Measurements from ENCODE around the gene SLC26A1. TPM values are rescaled to one million over a fixed set of nuclear protein-coding genes. Genes with fewer than 3 reads are reported as not detected.
"Not testable (repeated sequence)": the region's sequence is repeated elsewhere in the genome, so short reads cannot be mapped to it uniquely, and the experiment has no call there.

SLC26A1 gene
- total RNA-seq, 4 donors from 2014 or later, result 0.09 to 0.12 TPM; not detected in 2

DNA sequence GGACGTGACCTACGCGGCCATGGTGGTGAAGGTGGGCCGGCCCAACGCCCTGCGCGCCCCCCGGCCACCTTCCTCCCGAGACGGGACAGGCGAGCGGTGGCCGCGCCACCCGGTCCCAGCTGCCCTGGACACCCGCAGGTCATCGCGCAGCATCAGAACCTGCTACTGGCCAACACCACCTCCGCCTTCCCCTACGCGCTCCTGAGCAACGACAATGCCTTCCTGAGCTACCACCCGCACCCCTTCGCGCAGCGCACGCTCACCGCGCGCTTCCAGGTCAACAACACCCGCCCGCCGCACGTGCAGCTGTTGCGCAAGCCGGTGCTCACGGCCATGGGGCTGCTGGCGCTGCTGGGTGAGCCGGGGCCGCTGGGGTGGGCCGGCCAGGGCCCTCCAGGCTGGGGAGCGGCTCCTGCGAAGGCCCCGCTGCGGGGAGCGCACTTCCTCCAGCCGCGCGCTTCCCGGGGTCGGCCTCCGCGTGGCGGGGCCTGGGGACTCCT lies 9.0 kb upstream of the SLC26A1 start:
- DNase-seq (ENCODE audit: low spot score), result no peak
- TF ChIP-seq, protein P1, sequence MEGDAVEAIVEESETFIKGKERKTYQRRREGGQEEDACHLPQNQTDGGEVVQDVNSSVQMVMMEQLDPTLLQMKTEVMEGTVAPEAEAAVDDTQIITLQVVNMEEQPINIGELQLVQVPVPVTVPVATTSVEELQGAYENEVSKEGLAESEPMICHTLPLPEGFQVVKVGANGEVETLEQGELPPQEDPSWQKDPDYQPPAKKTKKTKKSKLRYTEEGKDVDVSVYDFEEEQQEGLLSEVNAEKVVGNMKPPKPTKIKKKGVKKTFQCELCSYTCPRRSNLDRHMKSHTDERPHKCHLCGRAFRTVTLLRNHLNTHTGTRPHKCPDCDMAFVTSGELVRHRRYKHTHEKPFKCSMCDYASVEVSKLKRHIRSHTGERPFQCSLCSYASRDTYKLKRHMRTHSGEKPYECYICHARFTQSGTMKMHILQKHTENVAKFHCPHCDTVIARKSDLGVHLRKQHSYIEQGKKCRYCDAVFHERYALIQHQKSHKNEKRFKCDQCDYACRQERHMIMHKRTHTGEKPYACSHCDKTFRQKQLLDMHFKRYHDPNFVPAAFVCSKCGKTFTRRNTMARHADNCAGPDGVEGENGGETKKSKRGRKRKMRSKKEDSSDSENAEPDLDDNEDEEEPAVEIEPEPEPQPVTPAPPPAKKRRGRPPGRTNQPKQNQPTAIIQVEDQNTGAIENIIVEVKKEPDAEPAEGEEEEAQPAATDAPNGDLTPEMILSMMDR (IDR thresholded peaks at IDR 0.05), result no peak
- no peak for ATAC-seq (ENCODE audit: low FRiP score)

DNA sequence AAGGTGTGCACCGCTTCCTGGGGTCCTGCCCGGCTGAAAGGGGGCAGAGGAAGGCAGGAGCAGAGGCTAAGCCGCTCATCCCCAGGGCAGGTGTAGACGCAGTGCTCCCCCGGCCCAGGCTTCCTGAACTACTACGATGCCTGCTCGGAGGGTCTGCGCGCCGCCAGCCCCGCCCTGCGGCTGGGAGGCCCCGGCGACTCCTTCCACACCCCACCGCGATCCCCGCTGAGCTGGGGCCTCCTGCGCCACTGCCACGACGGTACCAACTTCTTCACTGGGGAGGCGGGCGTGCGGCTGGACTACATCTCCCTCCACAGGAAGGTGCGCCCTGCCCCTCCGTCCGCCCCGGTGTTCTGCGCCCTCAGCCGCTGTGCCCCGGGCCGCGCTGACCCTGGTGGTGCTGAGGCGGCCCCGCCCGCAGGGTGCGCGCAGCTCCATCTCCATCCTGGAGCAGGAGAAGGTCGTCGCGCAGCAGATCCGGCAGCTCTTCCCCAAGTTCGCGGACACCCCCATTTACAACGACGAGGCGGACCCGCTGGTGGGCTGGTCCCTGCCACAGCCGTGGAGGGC lies 8.4 kb upstream of the SLC26A1 start:
- ATAC-seq (ENCODE audit: low FRiP score) (no peak), DNase-seq (ENCODE audit: low spot score) (no peak)
- TF ChIP-seq, protein P1 (IDR thresholded peaks at IDR 0.05), result no peak

- TF ChIP-seq, protein P1 (IDR thresholded peaks at IDR 0.05), result no peak
- ATAC-seq (ENCODE audit: low FRiP score) (no peak), DNase-seq (ENCODE audit: low spot score) (no peak)
These were observed 7.6 kb upstream of the SLC26A1 start for GRCh38 chr4:1000686-1001260.

DNA sequence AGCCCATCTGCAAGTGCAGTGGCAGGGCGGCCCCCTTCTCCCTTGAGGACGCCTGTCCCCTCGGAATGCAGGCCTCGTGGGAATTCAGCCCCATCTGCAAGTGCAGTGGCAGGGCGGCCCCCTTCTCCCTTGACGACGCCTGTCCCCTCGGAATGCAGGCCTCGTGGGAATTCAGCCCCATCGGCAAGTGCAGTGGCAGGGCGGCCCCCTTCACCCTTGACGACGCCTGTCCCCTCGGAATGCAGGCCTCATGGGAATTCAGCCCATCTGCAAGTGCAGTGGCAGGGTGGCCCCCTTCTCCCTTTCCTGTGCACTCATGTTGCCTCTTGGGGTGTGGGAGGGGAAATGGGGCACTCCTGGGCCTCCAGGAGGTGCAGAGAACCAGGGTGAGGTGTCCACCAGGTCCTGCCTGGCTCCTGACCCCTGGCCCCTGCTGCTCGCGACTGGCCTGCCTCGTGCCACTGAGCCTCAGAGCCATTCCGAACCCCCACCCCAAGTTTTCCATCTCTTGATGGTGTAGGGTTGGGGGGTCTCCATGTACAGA lies 6.8 kb upstream of the SLC26A1 start:
- DNase-seq (ENCODE audit: low spot score) (no peak), ATAC-seq (ENCODE audit: low FRiP score) (no peak)
- TF ChIP-seq, protein P1 (IDR thresholded peaks at IDR 0.05), result no peak

GRCh38 chr4:999240-999863 lies 6.1 kb upstream of the SLC26A1 start:
- DNase-seq (ENCODE audit: low spot score); ATAC-seq (ENCODE audit: low FRiP score): not testable (repeated sequence)

DNA sequence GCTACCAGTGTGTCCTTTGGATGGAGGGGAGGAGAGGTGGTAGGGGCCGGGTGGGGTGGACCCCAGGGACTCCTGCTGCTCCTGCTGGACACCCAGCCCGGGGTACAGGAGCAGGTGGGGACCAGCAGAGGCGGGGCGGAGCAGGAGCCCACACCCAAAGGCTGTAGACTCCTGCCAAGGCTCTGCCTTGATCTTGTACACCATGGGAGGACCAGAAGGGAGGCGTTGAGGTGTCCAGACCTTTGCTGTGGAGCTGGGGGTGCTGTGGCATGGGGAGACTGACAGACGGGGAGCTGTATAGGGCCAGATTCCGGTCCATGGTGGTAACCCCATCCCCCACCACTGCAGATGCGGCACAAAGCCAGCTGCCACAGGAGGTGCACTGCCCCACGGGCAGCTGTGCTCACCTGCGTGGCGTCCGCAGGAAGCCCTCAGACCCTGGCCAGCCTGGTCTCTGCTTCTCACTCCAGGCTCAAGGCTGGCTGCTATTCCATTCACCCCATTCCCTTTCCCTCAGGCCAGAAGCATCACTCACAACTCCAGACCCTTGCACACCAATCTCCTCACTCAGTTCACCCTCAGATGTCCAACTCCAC lies 5.0 kb upstream of the SLC26A1 start:
- TF ChIP-seq, protein P1 (IDR thresholded peaks at IDR 0.05), result no peak
- no peak for ATAC-seq (ENCODE audit: low FRiP score)
- DNase-seq (ENCODE audit: low spot score), result no peak

- ATAC-seq (ENCODE audit: low FRiP score) (peak; percentile 42), DNase-seq (ENCODE audit: low spot score) (no peak)
- TF ChIP-seq, protein P1 (IDR thresholded peaks at IDR 0.05), result no peak
These were observed 4.3 kb upstream of the SLC26A1 start for GRCh38 chr4:997375-998071.

All from omental fat pad (tissue), 4 donors.